Stromal cell of bone marrow (primary cell): ENCODE measurements around the gene IRF4.

Experiments
- DNase-seq: peaks from one replicate; pipeline ENCODE4 v3.0.0-alpha.2; 2012; ENCODE audit warnings: low read depth

The IRF4 gene

DNA sequence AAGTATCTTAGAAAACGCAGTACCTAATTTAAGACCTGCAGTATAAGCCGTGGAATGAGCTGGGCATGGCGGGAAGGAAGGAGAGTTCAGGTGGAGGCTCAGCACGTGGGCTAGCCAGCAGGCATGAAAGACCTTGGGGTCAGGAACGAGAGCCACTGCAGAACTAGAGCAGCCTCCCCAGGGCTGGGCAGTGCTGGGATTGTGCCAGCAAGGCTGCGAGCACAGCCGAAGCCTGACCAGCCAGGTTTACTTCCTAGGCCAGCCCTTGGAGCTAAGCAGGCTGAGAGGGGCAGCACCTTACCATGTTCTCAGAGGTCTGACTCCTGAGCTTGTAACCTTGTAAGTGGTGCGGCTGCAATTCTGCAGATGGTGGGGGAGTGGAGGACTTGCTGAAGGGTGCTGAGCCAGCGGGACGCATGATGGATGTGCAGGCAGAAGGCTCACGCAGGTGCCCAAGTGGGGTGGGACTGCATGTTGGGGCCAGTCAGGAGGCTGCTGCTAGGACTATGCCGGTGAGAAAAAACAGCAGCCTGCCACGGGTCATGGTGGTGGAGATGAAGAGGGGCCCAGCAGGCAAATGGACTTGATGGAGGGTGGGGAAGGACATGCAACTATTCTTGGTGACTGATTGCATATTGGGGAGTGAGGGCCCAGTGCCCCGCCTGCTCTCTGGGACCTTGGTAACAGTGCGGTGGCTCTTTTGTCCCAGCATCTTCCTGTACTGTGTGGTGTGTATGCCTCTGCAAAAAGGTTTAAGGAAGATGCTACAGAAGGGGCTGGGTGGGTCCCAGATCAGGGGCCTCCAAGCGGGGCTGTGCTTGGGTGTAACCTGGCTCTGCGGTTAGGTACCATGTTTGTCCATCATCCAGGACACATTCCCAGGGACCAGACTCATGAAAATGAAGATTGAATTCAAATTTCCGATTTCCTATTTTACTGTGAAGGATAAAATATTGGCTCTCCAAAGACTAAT, 37.6 kb upstream of the IRF4 start:
- no peak for DNase-seq

DNA sequence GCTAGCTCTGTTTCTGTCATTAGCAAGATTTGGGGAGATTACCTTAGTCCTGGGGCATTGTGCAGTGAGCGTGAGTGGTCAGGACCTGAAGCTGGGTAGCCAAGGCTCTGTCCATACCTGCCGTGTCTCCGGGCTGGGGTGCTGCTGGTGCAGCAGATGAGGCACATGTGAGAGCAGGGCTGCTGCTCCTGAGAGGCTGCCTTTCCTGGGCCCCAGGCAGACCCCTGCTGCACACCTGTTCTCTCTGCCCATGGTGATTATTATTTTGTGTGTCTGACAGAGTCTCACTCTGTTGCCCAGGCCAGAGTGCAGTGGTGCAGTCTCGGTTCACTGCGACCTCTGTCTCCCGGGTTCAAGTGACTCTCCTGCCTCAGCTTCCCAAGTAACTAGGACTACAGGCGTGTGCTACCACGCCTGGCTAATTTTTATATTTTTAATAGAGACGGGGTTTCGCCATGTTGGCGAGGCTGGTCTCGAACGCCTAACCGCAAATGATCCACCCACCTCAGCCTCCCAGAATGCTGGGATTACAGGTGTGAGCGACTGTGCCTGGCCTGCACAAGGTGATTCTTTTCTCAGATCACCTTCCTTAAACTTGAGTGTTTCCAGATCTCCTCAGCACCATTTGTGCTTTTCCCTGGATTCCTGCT, 36.8 kb upstream of the IRF4 start:
- DNase-seq: no peak

DNA sequence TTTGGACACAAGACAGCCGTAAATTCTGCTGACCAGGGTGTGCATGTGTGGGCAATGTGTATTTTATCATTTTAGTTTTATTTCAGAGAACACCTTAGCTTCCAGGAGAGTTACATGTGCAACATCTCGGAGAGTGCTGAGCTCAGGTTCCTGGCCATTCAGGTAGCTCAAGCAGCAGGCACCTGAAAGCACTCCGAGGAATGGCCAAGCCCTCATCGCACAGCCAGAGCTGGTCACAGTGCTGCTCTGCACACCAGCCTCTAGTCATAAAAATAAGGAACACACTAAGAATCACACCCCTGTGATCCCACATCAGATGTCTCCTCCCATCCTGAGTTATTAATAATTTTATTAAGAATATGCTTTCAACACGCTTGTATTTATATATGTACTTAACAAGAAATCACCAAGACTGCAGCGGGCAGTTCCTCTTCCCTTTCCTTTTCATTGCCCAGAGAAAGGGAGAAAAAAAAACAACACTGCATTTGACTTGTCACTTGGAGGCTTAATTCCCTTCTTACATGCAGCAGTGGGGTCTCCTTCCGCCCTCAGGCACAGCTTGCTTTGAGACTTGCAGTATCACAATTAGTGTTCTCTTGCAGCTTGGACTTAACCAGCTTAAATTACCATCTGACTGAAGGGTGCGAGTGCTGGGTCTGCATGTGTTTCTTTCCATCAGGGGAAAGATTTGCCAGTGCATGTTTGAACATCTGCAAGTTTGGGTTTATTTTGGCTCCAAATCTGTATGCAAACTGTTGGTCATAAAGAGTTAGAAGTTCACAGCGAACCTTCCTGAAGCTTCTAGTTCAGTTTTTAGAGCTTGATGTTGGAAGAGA, 36.0 kb upstream of the IRF4 start:
- DNase-seq: no peak

DNA sequence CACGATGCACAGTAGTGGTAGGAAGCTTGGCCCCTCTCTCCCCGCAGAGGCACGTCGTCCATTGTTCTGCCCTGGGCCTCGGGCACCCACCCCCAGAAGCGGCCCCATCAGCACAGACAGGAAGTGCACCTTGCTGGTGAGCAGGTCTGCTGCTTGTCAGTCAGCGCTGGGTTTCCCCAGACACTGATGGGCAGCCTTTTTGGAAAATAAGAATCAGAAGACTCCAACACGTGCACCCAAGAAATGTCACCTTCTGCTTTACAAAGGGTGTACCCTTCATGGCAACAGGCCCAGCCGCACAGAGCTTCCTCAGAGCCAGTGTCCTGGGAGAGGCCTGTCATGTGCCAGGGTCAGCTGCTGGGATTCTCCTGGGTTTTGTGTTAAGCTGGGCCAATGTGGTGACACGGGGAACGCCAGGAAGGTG, 34.7 kb upstream of the IRF4 start:
- no peak for DNase-seq

DNA sequence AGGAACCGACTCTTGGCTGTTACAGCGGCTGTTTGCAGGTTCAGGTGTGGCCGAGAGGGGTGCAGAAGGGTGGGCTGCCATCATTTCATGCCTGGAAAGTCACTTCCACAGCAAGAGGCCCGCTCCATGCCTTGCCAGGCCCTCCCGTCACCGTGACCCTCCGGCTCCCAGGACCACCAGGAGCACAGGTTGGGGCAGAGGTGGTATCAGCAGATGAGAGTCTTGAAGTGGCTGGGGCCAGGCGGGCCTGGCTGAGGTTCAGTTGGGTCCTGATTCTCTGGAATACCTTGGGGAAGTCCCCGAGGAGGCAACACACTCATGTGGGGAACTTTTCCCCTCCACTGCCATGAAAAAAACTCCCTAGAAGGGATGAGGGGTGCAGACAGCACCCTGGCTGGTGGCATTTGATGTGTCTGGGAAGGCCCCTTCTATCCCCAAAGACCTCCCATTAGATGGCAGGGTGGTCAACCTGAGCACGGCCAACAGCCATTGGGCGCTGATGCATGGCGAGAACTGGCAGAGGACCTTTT, 34.2 kb upstream of the IRF4 start:
- no peak for DNase-seq

DNA sequence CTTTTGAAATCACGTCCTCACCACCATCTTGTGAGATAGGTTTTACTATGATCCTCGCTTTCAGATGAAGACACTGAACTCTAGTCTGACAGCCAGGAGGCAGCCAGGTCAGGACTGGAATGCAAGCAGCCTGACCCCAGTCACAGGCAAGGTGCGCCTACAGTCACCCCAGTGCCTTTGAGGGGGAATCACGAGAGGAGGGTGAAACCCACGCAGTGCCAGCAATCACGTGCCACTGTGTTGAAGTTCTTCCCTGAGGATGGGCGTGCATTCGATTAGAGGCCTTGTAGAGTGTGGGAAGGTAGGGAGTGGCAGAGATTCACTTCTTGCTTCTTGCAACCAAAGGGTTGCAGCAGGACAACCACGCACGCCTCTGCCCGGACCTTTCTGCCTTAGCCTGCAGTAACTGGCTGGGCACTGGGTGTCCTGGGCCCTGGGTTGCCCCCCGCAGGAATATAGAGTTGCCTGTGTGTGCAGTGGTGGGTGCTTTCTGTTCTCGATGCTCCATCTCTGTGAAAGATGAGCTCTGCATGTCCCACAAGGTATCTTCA, 33.7 kb upstream of the IRF4 start:
- DNase-seq: no peak

DNA sequence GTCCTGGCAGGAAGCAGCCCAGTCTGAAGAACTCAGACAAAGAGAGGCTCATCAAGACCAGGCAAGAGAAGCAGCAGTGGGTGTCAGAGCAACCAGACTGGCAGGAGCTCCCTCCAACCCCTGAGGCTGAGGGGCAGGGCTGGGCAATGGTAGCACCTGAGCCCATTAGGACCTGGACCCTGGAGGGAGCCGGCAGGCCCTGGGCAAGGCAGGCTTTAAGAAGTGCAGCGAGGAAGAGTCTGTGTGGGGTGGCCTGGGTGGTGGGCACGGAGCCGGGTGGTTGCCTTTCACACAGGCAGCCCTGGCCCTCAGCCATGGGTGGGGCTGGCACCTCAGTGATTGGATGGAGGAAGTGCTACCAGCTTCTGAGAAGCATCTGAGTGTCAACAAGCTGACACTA, 33.1 kb upstream of the IRF4 start:
- no peak for DNase-seq

DNA sequence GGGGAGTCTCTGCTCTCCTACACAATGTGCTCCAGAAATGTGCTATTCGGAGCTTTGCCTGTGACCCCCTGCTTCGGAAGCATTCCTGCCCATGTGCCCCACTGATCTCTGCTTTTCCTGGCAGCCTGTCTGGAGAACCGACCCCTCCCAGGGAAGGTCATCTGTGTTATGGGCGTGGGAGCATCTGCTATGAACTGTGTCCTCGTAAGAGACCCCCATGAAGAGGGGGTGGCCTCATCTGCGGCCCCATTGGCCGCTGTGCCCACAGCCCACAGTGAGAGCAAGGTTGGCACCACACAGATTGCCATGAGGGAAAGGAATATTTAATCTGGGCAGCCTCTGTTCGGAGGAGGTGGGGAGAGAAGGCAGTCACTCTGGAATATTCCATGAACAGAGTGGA, 32.7 kb upstream of the IRF4 start:
- no peak for DNase-seq

DNA sequence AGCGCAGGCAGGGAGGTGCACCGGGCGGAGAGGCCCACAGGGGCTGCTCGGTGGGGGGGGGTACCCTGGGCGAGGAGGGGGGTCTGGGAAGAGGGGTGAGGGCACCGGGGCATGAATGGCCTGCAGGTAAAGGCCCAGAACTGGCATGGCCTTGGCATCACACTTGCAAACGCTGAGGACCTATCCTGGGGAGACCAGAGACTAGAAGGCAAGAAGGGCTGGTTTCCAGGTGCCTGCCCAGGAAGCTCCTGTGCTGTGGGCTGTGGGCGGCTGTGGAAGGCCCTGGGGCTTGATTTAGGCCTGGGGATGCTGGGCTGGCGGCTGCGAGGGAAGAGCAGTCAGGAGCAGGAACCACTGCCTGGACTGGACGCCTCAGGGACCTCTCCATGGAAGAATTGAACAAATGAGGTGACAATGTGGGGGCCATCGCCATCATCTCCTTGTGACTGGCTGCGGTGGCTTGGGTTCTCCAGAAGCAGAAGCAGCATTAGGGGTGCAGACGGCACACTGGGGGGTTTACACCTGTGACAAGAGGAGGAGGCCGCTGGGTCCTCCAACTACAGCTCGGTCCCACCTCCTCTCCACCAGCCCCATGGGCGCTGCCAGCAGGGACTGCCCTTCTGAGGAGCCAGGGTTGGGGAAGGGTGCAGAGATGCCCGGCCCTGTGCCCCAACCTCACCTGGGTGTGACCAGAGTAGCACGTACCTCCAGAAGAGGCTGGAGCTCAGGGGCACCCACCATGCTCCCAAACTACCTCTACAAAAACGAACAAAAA, 32.1 kb upstream of the IRF4 start:
- no peak for DNase-seq

DNA sequence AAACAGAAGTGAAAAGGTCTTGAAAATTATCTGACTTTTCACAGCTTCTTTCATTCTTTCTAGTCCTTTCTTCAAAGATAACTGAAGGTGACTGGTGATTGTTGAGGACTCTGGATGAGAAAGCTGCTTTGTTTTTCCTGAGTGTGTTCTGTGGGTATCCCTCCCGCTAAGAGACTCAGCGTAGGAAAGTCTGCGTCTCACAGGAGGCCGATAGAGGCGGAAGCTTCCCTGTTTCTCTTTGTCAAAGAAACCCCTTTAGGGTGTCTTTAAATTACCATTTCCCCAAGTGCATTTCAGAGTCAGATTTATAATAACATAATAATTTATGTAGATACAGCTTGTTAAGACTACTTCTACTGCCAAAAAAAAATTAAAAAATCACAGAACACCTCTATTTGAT, 31.2 kb upstream of the IRF4 start:
- DNase-seq: no peak

DNA sequence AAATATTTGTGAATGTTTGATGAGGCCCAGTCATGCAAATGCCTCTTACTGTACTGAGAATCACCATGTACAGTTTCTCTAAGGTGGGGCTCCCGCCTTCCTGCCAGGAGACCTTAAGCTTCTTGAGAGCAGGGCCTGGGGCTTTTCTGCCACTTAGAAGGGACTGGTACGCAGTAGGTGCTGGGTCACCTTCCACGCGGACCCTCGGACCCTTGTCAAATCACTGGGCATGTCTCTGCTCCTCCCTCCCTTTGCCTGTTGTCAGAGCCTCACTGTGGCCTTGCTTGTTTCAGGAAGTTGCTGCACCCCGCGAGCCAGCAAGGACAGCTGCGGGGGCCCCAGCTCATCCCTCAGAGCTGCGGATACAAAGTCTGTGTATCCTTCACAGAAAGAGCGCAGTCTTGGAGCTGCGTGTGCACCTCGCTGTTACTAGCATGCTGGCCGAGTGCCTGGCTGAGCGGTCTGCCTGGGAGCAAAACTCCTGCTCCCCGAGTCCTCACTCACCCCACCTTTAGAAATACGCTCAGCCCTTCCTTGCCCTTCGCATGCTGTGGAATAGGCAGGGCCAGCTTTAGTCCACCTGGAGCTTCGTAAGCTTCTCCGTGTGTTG, 30.7 kb upstream of the IRF4 start:
- no peak for DNase-seq

DNA sequence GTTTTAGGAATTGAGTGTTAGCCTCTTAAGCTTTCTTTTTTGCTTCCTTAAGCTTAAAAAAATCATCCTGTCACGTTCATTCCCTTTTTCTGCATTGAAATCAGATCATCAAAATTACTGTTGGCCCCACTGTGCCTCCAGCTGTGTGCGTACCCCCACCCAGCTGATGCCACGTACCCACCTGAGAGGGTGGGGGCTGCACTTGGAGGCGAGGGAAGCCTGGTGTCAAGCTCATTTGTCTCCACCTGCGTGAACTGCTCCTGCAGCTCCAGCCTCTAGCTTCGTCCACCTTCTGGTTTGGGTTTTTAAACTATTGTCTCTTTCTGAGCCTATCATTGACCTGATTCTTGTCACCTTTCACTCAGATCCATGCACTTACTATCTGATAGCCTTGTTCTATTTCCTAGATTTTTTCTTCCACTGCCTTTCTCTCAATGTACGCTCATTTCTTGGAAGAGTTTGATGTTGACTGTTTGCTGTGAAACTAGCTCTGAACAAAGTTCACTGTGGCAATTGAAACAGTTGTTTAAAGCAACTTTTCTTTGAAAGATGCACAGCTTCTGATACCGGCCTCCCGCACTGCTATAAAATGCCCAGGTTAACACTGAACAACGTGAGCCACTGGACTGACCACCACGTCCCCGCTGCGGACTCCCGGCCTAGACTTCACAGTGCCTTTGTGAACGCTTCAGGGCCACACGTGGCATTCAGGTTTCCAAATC, 30.0 kb upstream of the IRF4 start:
- DNase-seq: no peak

DNA sequence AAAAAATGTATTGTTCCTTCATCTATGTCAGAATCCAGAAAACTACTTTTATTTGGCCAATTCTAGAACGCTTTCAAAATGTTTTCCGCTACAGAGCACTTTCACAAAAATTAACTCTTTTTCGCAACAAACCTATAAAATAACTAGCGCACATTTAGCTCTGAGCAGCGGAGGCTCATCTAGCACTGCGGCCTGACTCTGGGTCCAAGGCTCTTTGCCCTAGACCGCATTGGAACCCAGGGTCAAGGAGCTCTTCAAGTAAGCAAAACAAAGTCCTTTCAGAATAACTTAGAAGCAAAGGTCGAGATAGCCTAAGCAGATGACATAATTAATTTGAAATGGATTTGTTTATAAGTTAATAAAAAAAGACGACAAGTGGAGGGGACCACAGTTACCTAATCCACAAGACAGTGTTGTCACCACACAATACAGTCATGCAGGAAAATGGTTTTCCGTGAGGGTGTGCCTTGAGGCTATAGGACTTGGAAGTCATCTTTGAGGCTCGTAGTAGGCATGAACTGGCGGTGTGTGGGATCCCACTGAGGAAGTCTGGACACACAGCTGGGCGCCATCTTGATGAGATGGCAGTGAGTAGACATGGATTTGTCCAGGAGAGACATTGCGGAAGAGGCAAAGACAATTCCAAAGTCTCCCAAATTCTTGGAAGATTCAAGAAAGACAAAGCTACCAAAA, 29.2 kb upstream of the IRF4 start:
- no peak for DNase-seq

DNA sequence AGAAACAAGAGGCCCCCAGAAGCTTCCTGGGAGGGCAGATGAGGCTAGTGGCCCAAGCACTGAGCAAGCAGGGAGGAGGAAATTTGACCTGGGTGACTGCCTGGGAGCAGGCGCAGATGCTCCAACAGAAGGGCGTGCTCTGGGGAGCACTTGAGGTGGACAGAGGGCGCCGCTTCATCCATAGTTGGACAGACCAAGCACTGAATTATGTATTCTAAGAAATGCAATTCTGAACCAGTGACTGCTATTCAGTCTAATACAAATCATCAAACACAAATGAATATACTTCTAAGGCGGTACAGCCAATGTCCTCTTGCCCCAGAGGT, 28.7 kb upstream of the IRF4 start:
- DNase-seq: no peak

DNA sequence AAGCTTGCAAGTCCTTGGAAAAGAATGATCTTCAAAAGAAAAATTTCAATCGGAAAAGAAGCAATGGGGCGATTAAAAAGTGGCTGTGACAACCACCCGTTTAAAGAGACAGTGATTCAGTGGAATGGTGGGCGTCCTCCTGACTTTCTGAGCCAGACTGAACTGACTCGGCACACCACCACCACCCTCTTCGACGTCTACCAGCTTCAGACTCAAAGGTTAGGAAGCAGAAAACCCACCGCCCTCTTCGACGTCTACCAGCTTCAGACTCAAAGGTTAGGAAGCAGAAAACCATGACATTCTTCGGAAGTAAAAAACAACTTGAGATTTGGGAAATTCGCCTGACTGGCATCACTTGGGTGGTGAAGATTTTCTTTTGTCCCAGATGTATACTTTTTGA, 28.3 kb upstream of the IRF4 start:
- no peak for DNase-seq

DNA sequence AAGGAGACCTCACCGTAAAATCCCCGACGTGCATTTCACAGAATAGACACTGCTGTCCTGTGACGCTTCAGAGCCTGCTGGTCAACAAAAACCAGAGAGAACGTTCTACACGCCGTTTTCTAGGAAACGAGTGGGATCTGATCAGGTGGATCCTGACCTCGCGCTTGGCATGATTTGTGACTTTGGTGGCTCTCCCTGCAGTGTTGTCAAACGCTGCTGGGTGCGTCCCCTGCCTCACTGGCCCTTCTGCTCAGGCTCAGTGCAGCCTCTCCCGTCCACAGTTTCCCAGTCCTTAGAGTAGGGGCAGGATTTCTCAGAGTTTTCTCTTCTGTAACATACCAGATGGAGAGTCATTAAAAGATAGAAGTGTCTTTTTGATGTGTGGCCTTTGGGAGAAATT, 27.6 kb upstream of the IRF4 start:
- DNase-seq: no peak

DNA sequence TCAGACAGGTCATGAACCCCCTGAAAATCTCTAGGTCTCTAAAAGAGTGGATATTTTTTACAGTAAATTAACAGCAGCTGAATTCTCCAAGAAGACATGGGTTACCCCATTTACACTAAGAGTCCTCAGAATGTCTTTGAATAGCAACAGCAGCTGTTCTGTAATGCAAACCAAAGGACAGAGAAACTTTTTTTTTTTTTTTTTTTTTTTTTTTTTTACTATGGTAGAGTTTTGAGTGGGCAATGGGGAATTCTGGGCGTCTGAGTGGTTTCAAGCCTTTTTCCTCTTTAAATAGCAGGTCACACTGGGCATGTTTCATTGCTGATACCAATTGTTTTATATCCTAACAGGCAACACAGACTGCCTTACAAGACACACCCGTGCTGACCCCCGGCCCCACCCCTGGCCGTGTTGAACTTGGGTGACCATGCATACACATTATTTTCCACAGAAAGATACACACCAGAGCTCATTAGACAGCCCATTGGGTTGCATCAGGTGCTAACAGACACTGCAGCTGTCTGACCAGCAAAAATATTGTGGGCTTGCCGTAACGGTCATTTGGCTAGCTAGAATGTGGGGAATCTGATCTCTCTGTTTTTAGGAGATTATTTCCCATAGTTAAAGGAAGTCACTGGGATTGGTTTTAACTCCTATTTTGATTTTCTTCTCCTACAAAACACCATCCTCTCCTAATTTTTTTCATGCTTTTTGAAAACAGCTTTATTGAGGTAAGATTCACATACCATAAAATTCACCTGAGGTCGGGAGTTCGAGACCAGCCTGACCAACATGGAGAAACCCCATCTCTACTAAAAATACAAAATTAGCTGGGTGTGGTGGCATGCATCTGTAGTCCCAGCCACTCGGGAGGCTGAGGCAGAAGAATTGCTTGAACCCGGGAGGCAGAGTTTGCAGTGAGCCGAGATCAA, 26.7 kb upstream of the IRF4 start:
- no peak for DNase-seq

DNA sequence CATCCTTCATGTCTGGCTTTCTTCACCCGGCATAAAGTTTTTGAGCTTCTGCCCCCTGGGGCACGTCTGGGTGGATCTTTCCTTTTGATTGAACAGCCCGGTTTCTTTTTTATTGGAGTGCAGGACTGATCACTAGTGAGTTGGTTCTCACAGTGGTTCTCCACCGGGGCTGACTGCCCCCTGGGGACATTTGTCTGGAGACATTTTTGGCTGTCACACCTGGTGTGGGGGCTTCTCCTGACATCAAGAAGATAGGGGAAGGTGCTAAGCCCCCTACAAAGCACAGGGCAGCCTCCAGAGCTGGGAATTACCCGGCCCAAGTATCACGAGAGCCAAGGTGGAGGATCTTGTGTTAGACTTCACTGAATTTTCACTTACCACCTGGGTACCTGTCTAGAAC, 25.7 kb upstream of the IRF4 start:
- no peak for DNase-seq
